Adrenal gland (tissue), 5 donors: ENCODE results near the gene LASP1.
"Not testable (repeated sequence)": the region's sequence is repeated elsewhere in the genome, so short reads cannot be mapped to it uniquely, and the experiment has no call there.

Source experiments
- POLR2A ChIP-seq, 2 donors: fragments of 450-650 bp; IDR thresholded peaks; one replicate each; pipeline ENCODE4 v1.6.1; 2017; ENCODE audit warnings: antibody characterized with exemption in 2 of 2, mild to moderate bottlenecking in 2 of 2, moderate library complexity in 1 of 2
- TF ChIP-seq, protein P1 (sequence below), 6 experiments: fragments of 450-650 bp in 4 of 6; fragments of 200-600 bp in 2 of 6; sonication (generic) in 1 of 6; IDR thresholded peaks; 1 replicate in 5 of 6; 2 replicates in 1 of 6; pipeline versions ENCODE4 v1.5.1 to v1.8.0; 2016 to 2021; ENCODE audit warnings: antibody characterized with exemption in 6 of 6, mild to moderate bottlenecking in 2 of 6, moderate library complexity in 1 of 6
- donor health status: DM: no; HTN: no; CAD: no.

- TF ChIP-seq, protein P1, sequence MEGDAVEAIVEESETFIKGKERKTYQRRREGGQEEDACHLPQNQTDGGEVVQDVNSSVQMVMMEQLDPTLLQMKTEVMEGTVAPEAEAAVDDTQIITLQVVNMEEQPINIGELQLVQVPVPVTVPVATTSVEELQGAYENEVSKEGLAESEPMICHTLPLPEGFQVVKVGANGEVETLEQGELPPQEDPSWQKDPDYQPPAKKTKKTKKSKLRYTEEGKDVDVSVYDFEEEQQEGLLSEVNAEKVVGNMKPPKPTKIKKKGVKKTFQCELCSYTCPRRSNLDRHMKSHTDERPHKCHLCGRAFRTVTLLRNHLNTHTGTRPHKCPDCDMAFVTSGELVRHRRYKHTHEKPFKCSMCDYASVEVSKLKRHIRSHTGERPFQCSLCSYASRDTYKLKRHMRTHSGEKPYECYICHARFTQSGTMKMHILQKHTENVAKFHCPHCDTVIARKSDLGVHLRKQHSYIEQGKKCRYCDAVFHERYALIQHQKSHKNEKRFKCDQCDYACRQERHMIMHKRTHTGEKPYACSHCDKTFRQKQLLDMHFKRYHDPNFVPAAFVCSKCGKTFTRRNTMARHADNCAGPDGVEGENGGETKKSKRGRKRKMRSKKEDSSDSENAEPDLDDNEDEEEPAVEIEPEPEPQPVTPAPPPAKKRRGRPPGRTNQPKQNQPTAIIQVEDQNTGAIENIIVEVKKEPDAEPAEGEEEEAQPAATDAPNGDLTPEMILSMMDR (IDR thresholded peaks at IDR 0.05): not testable (repeated sequence)
- not testable (repeated sequence) for TF ChIP-seq POLR2A (IDR thresholded peaks at IDR 0.05)
These were observed 64.1 kb downstream of the LASP1 start for GRCh38 chr17:38933962-38934361.
